Pons (tissue), 1 donor: ENCODE data around the gene TBCB.
"Not testable (repeated sequence)": the region's sequence is repeated elsewhere in the genome, so short reads cannot be mapped to it uniquely, and the experiment has no call there.

Source experiments
- DNase-seq: peaks from one replicate; pipeline ENCODE4 v3.0.0-alpha.2; 2016; ENCODE audit warnings: low spot score

Gene TBCB

GRCh38 chr19:36173846-36174245, 58.6 kb downstream of the TBCB start:
- DNase-seq: not testable (repeated sequence)
